Lung (tissue), 12 donors: ENCODE results near the gene PTCHD4. TPM values are rescaled to one million over a fixed set of nuclear protein-coding genes. Genes with fewer than 3 reads are reported as not detected.

Source experiments
- ATAC-seq: fragments of 200-7000 bp; cut with Tn5 transposase; one replicate; pipeline ENCODE4 v1.9.1; 2020; ENCODE audit warnings: moderate number of reproducible peaks; ENCODE audit not compliant: insufficient read depth, low FRiP score
- DNase-seq, 3 donors: peaks; one replicate each; pipeline ENCODE4 v3.0.0-alpha.2; 2013 to 2017
- H3K27ac ChIP-seq, 2 donors: one replicate each; pipeline ENCODE4 v1.5.1; 2013; ENCODE audit warnings: mild to moderate bottlenecking in 2 of 2, moderate library complexity in 2 of 2, control low read depth in 1 of 2, inconsistent platforms in 1 of 2, low read depth in 1 of 2, low read length in 1 of 2
- H3K27me3 ChIP-seq, 3 donors: one replicate each; pipeline ENCODE4 v1.5.1; 2013; ENCODE audit warnings: low read length in 2 of 3; ENCODE audit not compliant: control insufficient read depth in 3 of 3, insufficient read depth in 3 of 3
- H3K36me3 ChIP-seq, 4 donors: one replicate each; pipeline ENCODE4 v1.5.1; 2013; ENCODE audit warnings: low read length in 4 of 4, mild to moderate bottlenecking in 1 of 4, moderate library complexity in 1 of 4; ENCODE audit not compliant: control insufficient read depth in 4 of 4, insufficient read depth in 4 of 4
- H3K4me1 ChIP-seq, 5 donors: one replicate each; pipeline ENCODE4 v1.5.1; 2013; ENCODE audit warnings: low read length in 5 of 5, mild to moderate bottlenecking in 2 of 5, moderate library complexity in 1 of 5; ENCODE audit not compliant: control insufficient read depth in 5 of 5, insufficient read depth in 5 of 5
- H3K4me3 ChIP-seq: one replicate; pipeline ENCODE4 v1.5.1; 2013; ENCODE audit warnings: mild to moderate bottlenecking, control low read depth, moderate library complexity
- H3K9ac ChIP-seq, 2 donors: one replicate each; pipeline ENCODE4 v1.5.1; 2013; ENCODE audit warnings: low read length in 2 of 2, control low read depth in 1 of 2; ENCODE audit not compliant: insufficient read depth in 1 of 2
- H3K9me3 ChIP-seq, 4 donors: one replicate each; pipeline ENCODE4 v1.5.1; 2013; ENCODE audit warnings: low read length in 3 of 4, mild to moderate bottlenecking in 1 of 4, moderate library complexity in 1 of 4; ENCODE audit not compliant: control insufficient read depth in 4 of 4, insufficient read depth in 3 of 4
- WGBS, 2 donors: extraction: QIAGEN DNeasy Blood & Tissue Kit; methylation state at CpG; one replicate each; pipeline ENCODE4 v1.1.7; 2013; 5-methylcytosine and 5-hydroxymethylcytosine counted together
- polyA plus RNA-seq, 2 donors: library from polyadenylated mRNA; stranded (reverse); fragments of 200-250 nt; gene quantifications; one replicate each; pipeline ENCODE4 v1.2.1, GENCODE V29; 2013
- total RNA-seq, 2 donors: library from RNA; depleted of rRNA in 1 of 2; stranded (reverse); fragments of >200 nt in 1 of 2; gene quantifications; one replicate each; pipeline ENCODE4 v1.2.1, GENCODE V29; 2014 to 2021
- TF ChIP-seq, protein P1 (sequence below): IDR thresholded peaks from 2 replicates; pipeline ENCODE4 v1.5.1; 2012; ENCODE audit warnings: mild to moderate bottlenecking; ENCODE audit errors: control extremely low read depth, extremely low read depth
- donor health status: control.
- donor health status: control.
- donor health status: Bipolar disorder and iron deficiency.
- donor health status: healthy.
- donor health status: DM: yes; HTN: yes; CAD: no.

Gene PTCHD4
- total and polyA plus RNA-seq, 4 donors: 0.03 to 0.52 (median 0.22) TPM

DNA sequence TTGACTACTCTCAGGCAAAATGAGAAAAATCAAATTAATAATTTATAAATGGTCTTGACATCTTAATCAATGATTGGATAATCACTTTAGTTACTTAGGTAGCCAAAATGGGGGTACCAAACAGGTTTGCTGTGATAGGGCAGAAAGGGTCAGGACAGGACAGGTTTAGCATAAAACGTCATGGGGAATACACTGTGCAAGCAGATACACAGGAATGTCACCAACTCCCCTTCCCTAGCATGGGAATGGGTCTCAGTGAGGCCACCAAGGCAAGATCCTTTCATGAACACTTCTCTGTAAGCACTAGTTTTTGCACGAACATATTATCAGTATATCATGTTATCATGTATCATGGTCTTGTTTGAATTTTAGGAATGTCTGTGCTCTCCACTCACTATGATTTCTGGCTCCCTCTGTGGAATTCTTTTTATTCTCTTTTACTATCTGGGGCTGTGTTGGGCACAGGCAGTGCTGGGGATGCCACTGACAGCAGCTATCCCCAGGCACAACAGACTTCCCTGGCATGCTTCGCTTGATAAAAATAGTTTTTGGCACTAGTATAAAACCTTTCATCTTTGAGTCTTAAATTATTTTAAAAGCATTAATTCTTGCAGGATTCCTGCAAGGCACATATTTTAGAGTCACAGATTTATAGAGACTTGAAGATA, 18.3 kb downstream of the PTCHD4 start:
- H3K27me3 ChIP-seq: no peaks in the 10 kb centered on the region
- H3K4me1 ChIP-seq: peaks cover 0 to 8% (median 4%) of the 10 kb centered on the region in 5 donors
- H3K9me3 ChIP-seq: no peaks in the 10 kb centered on the region
- ATAC-seq: no peak
- no peaks in the 10 kb centered on the region for H3K36me3 ChIP-seq
- H3K27ac ChIP-seq: no peak overlapping the region
- TF ChIP-seq, protein P1, sequence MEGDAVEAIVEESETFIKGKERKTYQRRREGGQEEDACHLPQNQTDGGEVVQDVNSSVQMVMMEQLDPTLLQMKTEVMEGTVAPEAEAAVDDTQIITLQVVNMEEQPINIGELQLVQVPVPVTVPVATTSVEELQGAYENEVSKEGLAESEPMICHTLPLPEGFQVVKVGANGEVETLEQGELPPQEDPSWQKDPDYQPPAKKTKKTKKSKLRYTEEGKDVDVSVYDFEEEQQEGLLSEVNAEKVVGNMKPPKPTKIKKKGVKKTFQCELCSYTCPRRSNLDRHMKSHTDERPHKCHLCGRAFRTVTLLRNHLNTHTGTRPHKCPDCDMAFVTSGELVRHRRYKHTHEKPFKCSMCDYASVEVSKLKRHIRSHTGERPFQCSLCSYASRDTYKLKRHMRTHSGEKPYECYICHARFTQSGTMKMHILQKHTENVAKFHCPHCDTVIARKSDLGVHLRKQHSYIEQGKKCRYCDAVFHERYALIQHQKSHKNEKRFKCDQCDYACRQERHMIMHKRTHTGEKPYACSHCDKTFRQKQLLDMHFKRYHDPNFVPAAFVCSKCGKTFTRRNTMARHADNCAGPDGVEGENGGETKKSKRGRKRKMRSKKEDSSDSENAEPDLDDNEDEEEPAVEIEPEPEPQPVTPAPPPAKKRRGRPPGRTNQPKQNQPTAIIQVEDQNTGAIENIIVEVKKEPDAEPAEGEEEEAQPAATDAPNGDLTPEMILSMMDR: no peak
- DNase-seq: no peak
- WGBS, 2 donors: 64 to 74% methylated on average over 3 of the region's 3 CpGs
- no peak overlapping the region for H3K4me3 ChIP-seq
- H3K9ac ChIP-seq: no peak overlapping the region

DNA sequence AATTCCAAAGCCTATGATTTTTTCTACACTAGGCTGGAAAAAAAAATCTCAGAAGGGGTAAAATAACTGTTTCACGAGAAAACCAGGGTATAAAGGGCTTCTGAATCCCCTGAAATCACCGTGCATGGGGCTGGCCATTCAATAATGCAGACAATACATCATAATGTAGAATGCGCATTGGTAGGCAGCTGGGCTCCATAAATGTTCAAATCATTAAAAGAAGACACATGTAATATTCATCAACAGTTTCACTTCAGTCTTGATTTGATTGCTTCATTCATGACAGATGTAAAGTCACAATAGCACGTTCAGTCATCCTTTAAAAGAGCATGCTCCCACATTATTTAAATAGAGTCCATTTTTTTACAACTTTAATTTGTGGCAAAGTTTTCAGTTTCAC, 20.5 kb downstream of the PTCHD4 start:
- 72 to 87% methylated on average over 4 of the region's 4 CpGs for WGBS, 2 donors
- Histone ChIP-seq H3K36me3 (no peaks in the 10 kb centered on the region), H3K4me3 (no peak overlapping the region), H3K27me3 (no peaks in the 10 kb centered on the region), H3K9me3 (no peaks in the 10 kb centered on the region), H3K9ac (no peak overlapping the region), H3K4me1 (peaks cover 0 to 8% (median 4%) of the 10 kb centered on the region in 5 donors), H3K27ac (no peak overlapping the region)
- TF ChIP-seq, protein P1: no peak
- DNase-seq: peak in 1 of 3 donors; percentile 58
- ATAC-seq: no peak

DNA sequence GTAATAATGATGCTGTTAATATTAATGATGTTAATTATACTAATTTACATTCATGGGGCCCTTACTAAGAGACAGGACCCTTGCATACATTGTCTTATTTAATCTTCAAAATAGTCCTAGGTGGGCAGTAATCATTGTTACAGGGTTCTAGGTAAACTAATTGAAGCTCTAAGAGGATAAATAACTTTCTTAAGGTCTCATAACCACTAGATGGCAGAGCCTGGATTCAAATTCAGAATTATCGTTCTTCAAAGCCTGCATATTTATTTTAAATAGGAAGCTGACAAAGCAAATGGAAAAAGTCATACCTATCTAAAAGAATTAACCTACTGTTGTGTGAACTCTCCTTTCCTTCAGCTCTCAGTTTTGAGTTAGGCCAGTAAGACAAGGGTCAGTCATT, 23.5 kb downstream of the PTCHD4 start:
- Histone ChIP-seq H3K27ac (no peak overlapping the region), H3K9ac (no peak overlapping the region), H3K4me1 (peaks cover 0 to 7% (median 1%) of the 10 kb centered on the region in 5 donors), H3K9me3 (peaks cover 0 to 2% (median 0%) of the 10 kb centered on the region in 4 donors), H3K27me3 (no peaks in the 10 kb centered on the region), H3K36me3 (no peaks in the 10 kb centered on the region), H3K4me3 (no peak overlapping the region)
- 11 to 24% methylated on average over 1 of the region's 1 CpG for whole genome bisulfite sequencing, 2 donors
- TF ChIP-seq, protein P1: no peak
- DNase-seq (peak in 2 of 3 donors; percentile 42 to 50), ATAC-seq (no peak)
